ES-I3 (cell line): ENCODE results near the gene CEP192.
"Not testable (repeated sequence)": the region's sequence is repeated elsewhere in the genome, so short reads cannot be mapped to it uniquely, and the experiment has no call there.

Experiments
- H3K36me3 ChIP-seq: 2 replicates; pipeline ENCODE4 v1.6.1; 2013; ENCODE audit warnings: mild to moderate bottlenecking, low read length, control low read depth, moderate library complexity; ENCODE audit not compliant: insufficient read depth
- H3K4me1 ChIP-seq: 2 replicates; pipeline ENCODE4 v1.6.1; 2013; ENCODE audit warnings: mild to moderate bottlenecking, control low read depth, low read length; ENCODE audit not compliant: insufficient read depth
- H3K9ac ChIP-seq: 2 replicates; pipeline ENCODE4 v1.6.1; 2013; ENCODE audit warnings: low read depth, mild to moderate bottlenecking, low read length, moderate library complexity
- H3K9me3 ChIP-seq: 2 replicates; pipeline ENCODE4 v1.6.1; 2013; ENCODE audit warnings: mild to moderate bottlenecking, low read length, moderate library complexity; ENCODE audit not compliant: control insufficient read depth, insufficient read depth

CEP192 gene

GRCh38 chr18:13086906-13087305 lies 95.7 kb downstream of the CEP192 start:
- no peak overlapping the region for H3K9ac ChIP-seq
- no peaks in the 10 kb centered on the region for H3K4me1 ChIP-seq
- no peaks in the 10 kb centered on the region for H3K9me3 ChIP-seq
- no peaks in the 10 kb centered on the region; the same call in 1 of the 2 replicates for H3K36me3 ChIP-seq

GRCh38 chr18:13095466-13095865 lies 104.3 kb downstream of the CEP192 start:
- no peaks in the 10 kb centered on the region; the same call in 1 of the 2 replicates for H3K9me3 ChIP-seq
- no peaks in the 10 kb centered on the region for H3K4me1 ChIP-seq
- H3K36me3 ChIP-seq: peaks cover 15% of the 10 kb centered on the region
- no peak overlapping the region for H3K9ac ChIP-seq

GRCh38 chr18:13096232-13096631 lies 105.1 kb downstream of the CEP192 start:
- Histone ChIP-seq H3K9me3 (no peaks in the 10 kb centered on the region; the same call in 1 of the 2 replicates), H3K9ac (no peak overlapping the region), H3K36me3 (peaks cover 15% of the 10 kb centered on the region), H3K4me1 (no peaks in the 10 kb centered on the region)

GRCh38 chr18:13096719-13097118 lies 105.6 kb downstream of the CEP192 start:
- Histone ChIP-seq H3K36me3 (peaks cover 15% of the 10 kb centered on the region), H3K4me1 (no peaks in the 10 kb centered on the region), H3K9me3 (no peaks in the 10 kb centered on the region; the same call in 1 of the 2 replicates), H3K9ac (no peak overlapping the region)

- not testable (repeated sequence) for H3K9me3 ChIP-seq, H3K4me1 ChIP-seq, H3K9ac ChIP-seq
- H3K36me3 ChIP-seq: peaks cover 15% of the 10 kb centered on the region
Measured at GRCh38 chr18:13098104-13098503, 106.9 kb downstream of the CEP192 start.

- Histone ChIP-seq H3K9ac (no peak overlapping the region), H3K36me3 (peaks cover 15% of the 10 kb centered on the region), H3K4me1 (no peaks in the 10 kb centered on the region), H3K9me3 (no peaks in the 10 kb centered on the region; the same call in 1 of the 2 replicates)
Measured at GRCh38 chr18:13099113-13099512, 108.0 kb downstream of the CEP192 start.

- H3K9me3 ChIP-seq: no peaks in the 10 kb centered on the region; the same call in 1 of the 2 replicates
- H3K36me3 ChIP-seq: peaks cover 15% of the 10 kb centered on the region
- no peak overlapping the region for H3K9ac ChIP-seq
- H3K4me1 ChIP-seq: no peaks in the 10 kb centered on the region
Measured at GRCh38 chr18:13100942-13101658, 109.9 kb downstream of the CEP192 start.

- Histone ChIP-seq H3K9me3 (no peaks in the 10 kb centered on the region; the same call in 1 of the 2 replicates), H3K4me1 (no peaks in the 10 kb centered on the region), H3K36me3 (peaks cover 11% of the 10 kb centered on the region), H3K9ac (no peak overlapping the region)
Measured at GRCh38 chr18:13101659-13102197, 110.6 kb downstream of the CEP192 start.

- no peaks in the 10 kb centered on the region for H3K9me3 ChIP-seq
- no peak overlapping the region for H3K9ac ChIP-seq
- H3K36me3 ChIP-seq: peaks cover 13% of the 10 kb centered on the region
- no peaks in the 10 kb centered on the region for H3K4me1 ChIP-seq
Measured at GRCh38 chr18:13103366-13103765, 112.2 kb downstream of the CEP192 start.

- Histone ChIP-seq H3K9ac (no peak overlapping the region), H3K4me1 (no peaks in the 10 kb centered on the region), H3K36me3 (peaks cover 13% of the 10 kb centered on the region), H3K9me3 (no peaks in the 10 kb centered on the region)
Measured at GRCh38 chr18:13105059-13105458, 113.9 kb downstream of the CEP192 start.

- Histone ChIP-seq H3K9ac (no peak overlapping the region), H3K4me1 (no peaks in the 10 kb centered on the region), H3K36me3 (peaks cover 17% of the 10 kb centered on the region), H3K9me3 (no peaks in the 10 kb centered on the region)
Measured at GRCh38 chr18:13107074-13107473, 115.9 kb downstream of the CEP192 start.

- no peaks in the 10 kb centered on the region for H3K9me3 ChIP-seq
- H3K36me3 ChIP-seq: peaks cover 17% of the 10 kb centered on the region
Measured at GRCh38 chr18:13108330-13108729, 117.2 kb downstream of the CEP192 start.

GRCh38 chr18:13110559-13110958 lies 119.4 kb downstream of the CEP192 start:
- peaks cover 13% of the 10 kb centered on the region for H3K36me3 ChIP-seq
- no peaks in the 10 kb centered on the region for H3K4me1 ChIP-seq
- no peaks in the 10 kb centered on the region for H3K9me3 ChIP-seq

More at GRCh38 chr18:13108330-13108729, 117.2 kb downstream of the CEP192 start:
- no peaks in the 10 kb centered on the region for H3K4me1 ChIP-seq
- H3K9ac ChIP-seq: no peak overlapping the region

GRCh38 chr18:13112982-13113381 lies 121.8 kb downstream of the CEP192 start:
- Histone ChIP-seq H3K36me3 (peaks cover 14% of the 10 kb centered on the region), H3K9ac (no peak overlapping the region)

More at GRCh38 chr18:13110559-13110958, 119.4 kb downstream of the CEP192 start:
- no peak overlapping the region for H3K9ac ChIP-seq

GRCh38 chr18:13120255-13120654 lies 129.1 kb downstream of the CEP192 start:
- H3K36me3 ChIP-seq: peaks cover 20% of the 10 kb centered on the region

More at GRCh38 chr18:13112982-13113381, 121.8 kb downstream of the CEP192 start:
- Histone ChIP-seq H3K9me3 (no peaks in the 10 kb centered on the region), H3K4me1 (no peaks in the 10 kb centered on the region)

More at GRCh38 chr18:13120255-13120654, 129.1 kb downstream of the CEP192 start:
- Histone ChIP-seq H3K4me1 (no peaks in the 10 kb centered on the region), H3K9me3 (no peaks in the 10 kb centered on the region), H3K9ac (no peak overlapping the region)
